Measurements from ENCODE around the gene RSRC2. TPM values are rescaled to one million over a fixed set of nuclear protein-coding genes. Genes with fewer than 3 reads are reported as not detected.
"Not testable (repeated sequence)": the region's sequence is repeated elsewhere in the genome, so short reads cannot be mapped to it uniquely, and the experiment has no call there.

RSRC2 gene
- total RNA-seq, 1 experiment from 2014 or later: 77.9 TPM

DNA sequence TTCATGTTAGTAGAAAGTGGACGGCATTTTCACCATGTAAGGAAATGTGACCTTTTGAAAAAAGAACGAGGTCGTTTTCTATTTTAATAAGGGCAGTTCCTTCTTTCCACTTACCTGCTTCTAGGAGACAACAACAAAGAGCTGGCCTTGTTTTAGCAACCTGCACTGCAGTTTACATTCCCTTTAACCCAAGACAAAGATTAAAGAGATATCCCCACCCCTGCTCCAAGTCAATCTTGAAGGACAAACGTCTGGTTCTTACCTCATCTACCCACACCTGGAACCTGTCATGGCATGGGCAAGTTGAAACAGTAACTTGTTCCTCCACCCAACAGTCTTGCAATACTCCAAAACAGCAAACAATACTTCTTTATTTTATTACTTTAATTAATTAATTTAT lies 58.8 kb downstream of the RSRC2 start:
- Mint-ChIP-seq H3K27ac (ENCODE audit: unreplicated experiment) (peak overlapping the region; percentile 92), H3K36me3 (ENCODE audit: insufficient read depth, unreplicated experiment) (peaks cover 36% of the 10 kb centered on the region), H3K4me3 (ENCODE audit: unreplicated experiment) (no peak overlapping the region), H3K4me1 (ENCODE audit: low read depth, unreplicated experiment) (no peaks in the 10 kb centered on the region), H3K27me3 (ENCODE audit: insufficient read depth, unreplicated experiment) (no peaks in the 10 kb centered on the region), H3K9me3 (ENCODE audit: unreplicated experiment) (no peaks in the 10 kb centered on the region)
- intact Hi-C loops (cut with micrococcal nuclease; ENCODE audit: unreplicated experiment): no loop called here
- CTCF ChIA-PET: no interaction called here
- H3K9me3 ChIP-seq: no peaks in the 10 kb centered on the region
- H3K4me3 ChIP-seq (ENCODE audit: low read depth, low read length): no peak overlapping the region
- no TSS peak for BruUV-seq (replicated peaks)
- peak in 1 of 2 experiments; percentile 53 for DNase-seq
- TF ChIP-seq, protein P1, sequence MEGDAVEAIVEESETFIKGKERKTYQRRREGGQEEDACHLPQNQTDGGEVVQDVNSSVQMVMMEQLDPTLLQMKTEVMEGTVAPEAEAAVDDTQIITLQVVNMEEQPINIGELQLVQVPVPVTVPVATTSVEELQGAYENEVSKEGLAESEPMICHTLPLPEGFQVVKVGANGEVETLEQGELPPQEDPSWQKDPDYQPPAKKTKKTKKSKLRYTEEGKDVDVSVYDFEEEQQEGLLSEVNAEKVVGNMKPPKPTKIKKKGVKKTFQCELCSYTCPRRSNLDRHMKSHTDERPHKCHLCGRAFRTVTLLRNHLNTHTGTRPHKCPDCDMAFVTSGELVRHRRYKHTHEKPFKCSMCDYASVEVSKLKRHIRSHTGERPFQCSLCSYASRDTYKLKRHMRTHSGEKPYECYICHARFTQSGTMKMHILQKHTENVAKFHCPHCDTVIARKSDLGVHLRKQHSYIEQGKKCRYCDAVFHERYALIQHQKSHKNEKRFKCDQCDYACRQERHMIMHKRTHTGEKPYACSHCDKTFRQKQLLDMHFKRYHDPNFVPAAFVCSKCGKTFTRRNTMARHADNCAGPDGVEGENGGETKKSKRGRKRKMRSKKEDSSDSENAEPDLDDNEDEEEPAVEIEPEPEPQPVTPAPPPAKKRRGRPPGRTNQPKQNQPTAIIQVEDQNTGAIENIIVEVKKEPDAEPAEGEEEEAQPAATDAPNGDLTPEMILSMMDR (IDR thresholded peaks at IDR 0.05; ENCODE audit: insufficient read depth in 1 of 2, low read depth in 1 of 2, low read length in 1 of 2, severe bottlenecking in 1 of 2, unreplicated experiment in 1 of 2): no peak
- H3K36me3 ChIP-seq (ENCODE audit: control insufficient read depth, insufficient read depth, low read length): no peaks in the 10 kb centered on the region
- peaks cover 42% of the 10 kb centered on the region for H3K4me1 ChIP-seq
- H3K27me3 ChIP-seq (replicated peaks; ENCODE audit: control insufficient read depth, insufficient read depth, low read length): no peaks in the 10 kb centered on the region
- POLR2A ChIA-PET: interaction anchor here (1.7 kb wide), 1 partner anchor 68 kb away, joined by 22 read pairs; no protein-coding TSS in a partner anchor

DNA sequence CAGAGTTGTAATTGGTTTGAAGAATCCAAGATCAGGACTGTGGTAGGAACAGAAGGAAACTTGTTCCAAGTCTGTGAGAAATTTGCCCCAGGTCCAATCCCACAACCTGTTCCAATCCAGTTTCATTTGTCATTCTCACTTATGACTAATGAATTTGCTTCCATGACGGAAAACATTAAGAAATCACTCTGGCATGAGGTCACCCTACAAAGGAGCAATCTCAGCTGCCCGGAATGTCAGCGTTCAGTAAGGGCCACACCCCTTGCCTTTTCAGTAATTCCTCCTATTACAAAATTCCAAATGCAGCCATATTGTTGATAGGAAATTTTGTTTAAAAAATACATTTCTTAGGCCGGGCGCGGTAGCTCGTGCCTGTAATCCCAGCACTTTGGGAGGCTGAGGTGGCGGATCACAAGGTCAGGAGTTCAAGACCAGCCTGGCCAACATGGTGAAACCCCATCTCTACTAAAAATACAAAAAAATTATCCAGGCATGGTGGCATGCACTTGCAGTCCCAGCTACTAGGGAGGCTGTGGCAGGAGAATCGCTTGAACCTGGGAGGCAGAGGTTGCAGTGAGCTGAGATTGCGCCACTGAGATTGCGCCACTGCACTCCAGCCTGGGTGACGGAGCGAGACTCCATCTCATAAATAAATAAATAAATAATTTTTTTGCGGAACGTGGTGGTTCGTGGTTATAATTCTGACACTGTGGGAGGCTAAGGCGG lies 62.3 kb downstream of the RSRC2 start:
- POLR2A ChIA-PET: interaction anchor here (1.5 kb wide), 1 partner anchor 65 kb away, joined by 4 read pairs; no protein-coding TSS in a partner anchor
- intact Hi-C loops (cut with micrococcal nuclease; ENCODE audit: unreplicated experiment): loop anchor here (1.0 to 2.0 kb wide), 2 partner anchors 15 to 34 kb away; no protein-coding TSS in a partner anchor
- H3K36me3 Mint-ChIP-seq (ENCODE audit: insufficient read depth, unreplicated experiment): peaks cover 22% of the 10 kb centered on the region
- H3K4me1 ChIP-seq: peaks cover 37% of the 10 kb centered on the region
- BruUV-seq (replicated peaks); H3K9me3 ChIP-seq; H3K4me3 ChIP-seq (ENCODE audit: low read depth, low read length); H3K27me3 Mint-ChIP-seq (ENCODE audit: insufficient read depth, unreplicated experiment); H3K4me3 Mint-ChIP-seq (ENCODE audit: unreplicated experiment); H3K4me1 Mint-ChIP-seq (ENCODE audit: low read depth, unreplicated experiment); H3K9me3 Mint-ChIP-seq (ENCODE audit: unreplicated experiment); H3K27me3 ChIP-seq (replicated peaks; ENCODE audit: control insufficient read depth, insufficient read depth, low read length); H3K36me3 ChIP-seq (ENCODE audit: control insufficient read depth, insufficient read depth, low read length): not testable (repeated sequence)
- DNase-seq: peak; percentile 70 to 72
- CTCF ChIA-PET: interaction anchor here (0.6 kb wide), 1 partner anchor 16 kb away, joined by 3 read pairs; no protein-coding TSS in a partner anchor
- H3K27ac Mint-ChIP-seq (ENCODE audit: unreplicated experiment): peak overlapping the region; percentile 86

DNA sequence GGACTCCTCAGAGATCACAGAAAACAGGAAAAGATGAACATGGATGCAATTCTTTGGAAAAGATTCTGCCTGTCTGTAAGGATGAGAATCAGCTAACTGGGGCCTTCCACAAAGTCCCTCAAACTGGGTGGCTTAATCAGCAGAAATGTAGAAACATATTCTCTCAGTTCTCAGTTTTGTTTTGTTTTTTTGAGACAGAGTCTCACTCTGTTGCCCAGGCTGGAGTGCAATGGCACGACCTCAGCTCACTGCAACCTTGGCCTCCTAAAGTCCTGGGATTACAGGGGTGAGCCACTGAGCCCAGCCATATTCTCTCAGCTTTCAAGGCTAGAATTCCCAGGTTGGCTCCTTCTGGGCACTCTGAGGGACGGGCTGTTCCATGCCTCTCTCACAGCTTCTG lies 66.1 kb downstream of the RSRC2 start:
- Histone ChIP-seq H3K9me3 (no peaks in the 10 kb centered on the region), H3K27me3 (replicated peaks; ENCODE audit: control insufficient read depth, insufficient read depth, low read length) (no peaks in the 10 kb centered on the region), H3K4me1 (peaks cover 23% of the 10 kb centered on the region), H3K36me3 (ENCODE audit: control insufficient read depth, insufficient read depth, low read length) (no peaks in the 10 kb centered on the region), H3K4me3 (ENCODE audit: low read depth, low read length) (no peak overlapping the region)
- no peaks in the 10 kb centered on the region for H3K9me3 Mint-ChIP-seq (ENCODE audit: unreplicated experiment)
- H3K27me3 Mint-ChIP-seq (ENCODE audit: insufficient read depth, unreplicated experiment): no peaks in the 10 kb centered on the region
- H3K27ac Mint-ChIP-seq (ENCODE audit: unreplicated experiment): no peak overlapping the region
- intact Hi-C loops (cut with micrococcal nuclease; ENCODE audit: unreplicated experiment): no loop called here
- no TSS peak for BruUV-seq (replicated peaks)
- DNase-seq: no peak
- TF ChIP-seq, protein P1 (IDR thresholded peaks at IDR 0.05; ENCODE audit: insufficient read depth in 1 of 2, low read depth in 1 of 2, low read length in 1 of 2, severe bottlenecking in 1 of 2, unreplicated experiment in 1 of 2): no peak
- H3K4me1 Mint-ChIP-seq (ENCODE audit: low read depth, unreplicated experiment): peaks cover 6% of the 10 kb centered on the region
- ChIA-PET POLR2A (no interaction called here), CTCF (no interaction called here)
- peaks cover 15% of the 10 kb centered on the region for H3K36me3 Mint-ChIP-seq (ENCODE audit: insufficient read depth, unreplicated experiment)
- H3K4me3 Mint-ChIP-seq (ENCODE audit: unreplicated experiment): no peak overlapping the region
